NB4 (cell line): ENCODE results near the gene ARID1B.

Source experiments
- DNase-seq: peaks from one replicate; pipeline ENCODE4 v3.0.0; 2010; ENCODE audit warnings: low read depth
- H3K4me3 ChIP-seq: one replicate; pipeline ENCODE4 v1.5.1; 2011; ENCODE audit warnings: mild to moderate bottlenecking, low read depth, low read length, moderate library complexity
- CTCF ChIP-seq: IDR thresholded peaks from one replicate; pipeline ENCODE4 v1.5.1; 2012; ENCODE audit warnings: low read depth, low read length
- MAX ChIP-seq: IDR thresholded peaks from 2 replicates; pipeline ENCODE4 v1.6.1; 2011; ENCODE audit warnings: low read depth, low read length
- MYC ChIP-seq: IDR thresholded peaks from 2 replicates; pipeline ENCODE4 v1.6.1; 2011; ENCODE audit warnings: low read depth, low read length
- POLR2A ChIP-seq: IDR thresholded peaks from 2 replicates; pipeline ENCODE4 v1.6.1; 2011; ENCODE audit warnings: mild to moderate bottlenecking; ENCODE audit not compliant: insufficient read length; ENCODE audit errors: extremely low read depth

The ARID1B gene

DNA sequence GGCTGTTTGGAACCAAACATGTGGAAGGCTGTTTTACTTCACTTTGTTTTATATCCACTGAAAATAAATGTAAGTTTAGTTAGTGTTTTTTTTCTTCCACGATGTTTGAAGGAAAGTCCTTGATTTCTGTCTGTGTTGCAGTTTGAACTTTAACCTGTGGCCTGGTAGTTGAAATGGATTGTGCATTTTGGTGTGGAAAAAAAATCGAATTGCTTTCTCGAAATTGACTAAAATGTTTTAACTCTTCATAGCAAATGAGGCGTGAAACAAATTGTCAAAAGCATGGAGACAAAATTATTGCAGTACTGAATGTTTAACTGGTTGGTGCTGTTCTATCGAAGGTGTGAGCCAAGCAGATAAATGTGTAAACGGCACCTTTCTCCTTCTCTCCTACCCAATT, 24.5 kb downstream of the ARID1B start:
- H3K4me3 ChIP-seq = no peak overlapping the region
- TF ChIP-seq POLR2A (no peak), MYC (no peak), CTCF (no peak), MAX (no peak)
- no peak for DNase-seq

- no peak for TF ChIP-seq MYC
- TF ChIP-seq CTCF = no peak
- no peak for TF ChIP-seq MAX
- TF ChIP-seq POLR2A = no peak
- no peak overlapping the region for H3K4me3 ChIP-seq
- DNase-seq = no peak
Observed at GRCh38 chr6:156803353-156803752, 26.2 kb downstream of the ARID1B start.

- DNase-seq = no peak
- H3K4me3 ChIP-seq = no peak overlapping the region
- TF ChIP-seq CTCF = no peak
- TF ChIP-seq MYC = no peak
- no peak for TF ChIP-seq POLR2A
- TF ChIP-seq MAX = no peak
Observed at GRCh38 chr6:156804402-156804801, 27.2 kb downstream of the ARID1B start.

GRCh38 chr6:156806155-156806554, 29.0 kb downstream of the ARID1B start:
- TF ChIP-seq CTCF = no peak
- no peak overlapping the region for H3K4me3 ChIP-seq
- no peak for DNase-seq

GRCh38 chr6:156807028-156807427, 29.9 kb downstream of the ARID1B start:
- no peak for DNase-seq
- no peak overlapping the region for H3K4me3 ChIP-seq
- TF ChIP-seq CTCF = no peak
- TF ChIP-seq POLR2A = no peak
- TF ChIP-seq MAX = no peak
- TF ChIP-seq MYC = no peak

DNA sequence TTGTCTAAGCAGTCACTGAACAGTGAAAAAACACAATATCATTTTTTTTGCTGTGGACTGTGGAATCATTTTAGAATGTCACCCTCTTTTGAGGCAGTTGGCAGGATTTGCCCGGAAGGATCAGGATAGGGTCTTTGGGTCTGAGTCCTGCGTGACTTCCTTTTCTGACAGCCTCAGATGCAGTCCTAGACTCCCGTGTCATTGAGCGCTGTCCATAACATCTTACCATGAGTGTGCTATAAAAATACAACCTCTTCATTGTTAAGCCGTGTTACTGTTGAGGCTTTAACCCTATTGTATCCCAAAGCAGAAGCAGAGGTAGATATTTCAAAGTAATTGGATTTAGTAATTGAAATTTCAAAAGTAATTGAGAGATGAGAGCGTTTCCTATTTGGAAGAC, 30.6 kb downstream of the ARID1B start:
- H3K4me3 ChIP-seq = no peak overlapping the region
- TF ChIP-seq POLR2A (no peak), CTCF (no peak), MAX (no peak)
- DNase-seq = no peak
